ENCODE data around the gene CR2.

CR2 gene

DNA sequence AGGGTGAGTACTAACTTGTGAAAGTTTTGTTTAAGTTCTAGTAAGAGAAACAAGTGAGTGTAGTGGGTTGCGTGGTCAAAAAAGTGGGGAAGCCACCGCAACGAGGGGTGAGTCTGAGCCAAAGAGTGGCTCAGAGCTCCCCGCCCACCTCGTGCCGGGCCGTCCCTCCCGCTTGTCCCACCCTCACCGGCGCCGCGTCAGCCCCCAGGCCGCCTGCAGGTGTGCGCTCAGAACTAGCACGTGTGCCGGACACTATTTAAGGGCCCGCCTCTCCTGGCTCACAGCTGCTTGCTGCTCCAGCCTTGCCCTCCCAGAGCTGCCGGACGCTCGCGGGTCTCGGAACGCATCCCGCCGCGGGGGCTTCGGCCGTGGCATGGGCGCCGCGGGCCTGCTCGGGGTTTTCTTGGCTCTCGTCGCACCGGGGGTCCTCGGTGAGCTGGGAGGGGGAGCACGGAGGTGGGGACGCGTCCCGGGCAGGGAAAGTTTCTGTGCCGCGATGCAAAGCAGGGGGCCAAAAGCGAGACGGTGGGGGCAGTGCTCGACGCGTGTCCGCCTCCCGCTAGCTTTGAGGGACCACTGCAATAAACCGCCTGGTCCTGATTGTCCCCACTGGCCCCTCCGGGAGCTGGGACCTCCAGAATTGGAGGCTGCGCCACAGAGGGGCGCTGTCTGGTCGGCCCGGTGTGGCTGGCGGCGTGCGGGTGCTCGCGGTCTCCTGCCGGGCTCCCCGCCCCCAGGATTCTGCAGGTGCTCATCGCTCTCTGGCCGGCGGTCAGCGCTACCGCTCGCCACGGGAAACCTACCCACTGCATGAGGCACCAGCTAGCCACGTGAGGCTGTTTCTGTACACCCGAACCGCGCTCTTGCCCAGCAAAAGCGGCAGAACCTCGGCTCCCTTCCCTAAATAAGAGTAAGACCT, at the start of gene CR2:
TSS of gene CR2 (plus strand) at position 283 of the 919 bp plus-strand sequence. CDS start at position 374, 91 bp downstream.
- no peak for DNase-seq (ENCODE audit: low read depth in 2 of 2)
- TF ChIP-seq CTCF (IDR thresholded peaks at IDR 0.05; ENCODE audit: low read depth, low read length), result no peak
- no peak within 1 kb of the TSS for H3K4me3 ChIP-seq (replicated peaks in 1 of 2; ENCODE audit: low read depth in 2 of 2, low read length in 2 of 2)

GRCh38 chr1:207404849-207405525, 49.1 kb upstream of the CR2 start:
- DNase-seq (ENCODE audit: low read depth in 2 of 2), result peak; percentile 85
- TF ChIP-seq CTCF (IDR thresholded peaks at IDR 0.05; ENCODE audit: low read depth, low read length), result peak; percentile 74
- no peak overlapping the region for H3K4me3 ChIP-seq (replicated peaks in 1 of 2; ENCODE audit: low read depth in 2 of 2, low read length in 2 of 2)

- DNase-seq (ENCODE audit: low read depth in 2 of 2), result no peak
Measured at GRCh38 chr1:207405814-207406213, 48.3 kb upstream of the CR2 start.

GRCh38 chr1:207407655-207408260, 46.4 kb upstream of the CR2 start:
- peak; percentile 31 to 54 for DNase-seq (ENCODE audit: low read depth in 2 of 2)
- TF ChIP-seq CTCF (IDR thresholded peaks at IDR 0.05; ENCODE audit: low read depth, low read length), result no peak
- H3K4me3 ChIP-seq (replicated peaks in 1 of 2; ENCODE audit: low read depth in 2 of 2, low read length in 2 of 2), result no peak overlapping the region

More at GRCh38 chr1:207405814-207406213, 48.3 kb upstream of the CR2 start:
- no peak for TF ChIP-seq CTCF (IDR thresholded peaks at IDR 0.05; ENCODE audit: low read depth, low read length)
- no peak overlapping the region for H3K4me3 ChIP-seq (replicated peaks in 1 of 2; ENCODE audit: low read depth in 2 of 2, low read length in 2 of 2)

DNA sequence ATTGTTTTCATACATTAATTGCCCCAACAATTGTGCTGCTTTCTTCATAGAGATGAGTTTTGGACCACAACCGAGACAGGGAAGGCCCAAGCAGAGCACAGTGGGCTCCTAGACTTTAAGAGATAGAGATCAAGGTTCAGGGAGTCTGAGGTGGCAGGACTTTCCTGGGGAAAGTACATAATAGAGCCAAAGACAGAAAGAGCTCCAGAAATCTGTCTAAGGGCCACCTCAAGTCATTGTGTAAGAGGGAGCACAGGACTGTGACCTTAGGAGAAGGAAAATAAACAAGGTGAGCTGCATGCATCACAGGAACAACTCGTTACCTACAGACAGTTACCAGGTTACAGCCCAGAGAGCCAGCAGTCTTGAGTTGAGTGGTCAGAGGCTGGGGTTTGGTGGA, 41.3 kb upstream of the CR2 start:
- DNase-seq (ENCODE audit: low read depth in 2 of 2), result no peak
- no peak for TF ChIP-seq CTCF (IDR thresholded peaks at IDR 0.05; ENCODE audit: low read depth, low read length)
- H3K4me3 ChIP-seq (replicated peaks in 1 of 2; ENCODE audit: low read depth in 2 of 2, low read length in 2 of 2), result no peak overlapping the region

- DNase-seq (ENCODE audit: low read depth in 2 of 2), result no peak
- H3K4me3 ChIP-seq (replicated peaks in 1 of 2; ENCODE audit: low read depth in 2 of 2, low read length in 2 of 2), result no peak overlapping the region
- TF ChIP-seq CTCF (IDR thresholded peaks at IDR 0.05; ENCODE audit: low read depth, low read length), result no peak
Measured at GRCh38 chr1:207414606-207415108, 39.5 kb upstream of the CR2 start.

Measured in cardiac fibroblast (primary cell).